Stimulated activated CD8-positive, alpha-beta memory T cell treated with anti-CD3 and anti-CD28 coated beads, Interleukin-4, amount 100 ng/mL, for 1 hour (primary cell): ENCODE measurements around the gene PLEKHJ1.

Experiments used
- DNase-seq, 2 donors: peaks; one replicate each; pipeline ENCODE4 v3.0.0-alpha.2; 2020; ENCODE audit warnings: low read depth in 2 of 2, low spot score in 1 of 2

Gene PLEKHJ1

DNA sequence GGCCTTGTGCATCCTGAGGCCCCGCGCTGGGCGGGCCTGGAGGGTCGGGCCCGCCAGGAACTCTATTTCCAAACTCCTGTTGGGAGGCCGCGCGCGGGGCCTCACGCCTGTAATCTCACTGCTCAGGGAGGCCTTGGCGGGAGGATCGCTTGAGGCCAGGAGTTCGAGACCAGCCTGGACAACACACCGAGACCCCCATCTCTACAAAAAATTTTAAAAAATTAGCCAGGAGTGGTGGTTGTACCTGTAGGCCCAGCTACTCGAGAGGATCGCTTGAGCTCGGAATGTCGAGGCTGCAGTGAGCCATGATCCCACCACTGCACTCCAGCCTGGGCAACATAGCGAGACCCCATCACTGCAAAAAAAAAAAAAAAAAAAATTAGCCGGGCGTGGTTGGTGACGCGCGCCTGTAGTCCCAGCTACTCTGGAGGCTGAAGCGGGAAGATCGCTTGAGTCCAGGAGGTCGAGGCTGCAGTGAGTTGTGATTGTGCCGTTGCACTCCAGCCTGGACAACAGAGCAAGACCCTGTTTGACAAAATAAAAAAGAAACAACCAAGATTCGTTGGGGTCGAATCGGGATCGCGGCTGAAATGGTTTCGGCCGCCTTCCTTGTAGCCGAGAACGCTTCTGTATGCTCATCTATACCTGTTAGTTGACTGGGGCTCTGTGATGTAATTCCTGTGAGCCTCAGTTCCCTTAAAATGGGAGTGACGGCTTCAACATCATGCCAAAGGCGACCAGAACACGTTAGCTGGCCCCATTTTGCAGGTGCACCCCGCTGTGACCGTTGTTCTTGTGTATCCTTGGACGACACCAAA, 1.1 kb upstream of the PLEKHJ1 start:
- DNase-seq = no peak

GRCh38 chr19:2236064-2236313, 140 bp downstream of the PLEKHJ1 start:
- no peak for DNase-seq

GRCh38 chr19:2235381-2236063, 607 bp downstream of the PLEKHJ1 start:
- no peak for DNase-seq

GRCh38 chr19:2234996-2235380, 1.1 kb downstream of the PLEKHJ1 start:
- DNase-seq = no peak

DNA sequence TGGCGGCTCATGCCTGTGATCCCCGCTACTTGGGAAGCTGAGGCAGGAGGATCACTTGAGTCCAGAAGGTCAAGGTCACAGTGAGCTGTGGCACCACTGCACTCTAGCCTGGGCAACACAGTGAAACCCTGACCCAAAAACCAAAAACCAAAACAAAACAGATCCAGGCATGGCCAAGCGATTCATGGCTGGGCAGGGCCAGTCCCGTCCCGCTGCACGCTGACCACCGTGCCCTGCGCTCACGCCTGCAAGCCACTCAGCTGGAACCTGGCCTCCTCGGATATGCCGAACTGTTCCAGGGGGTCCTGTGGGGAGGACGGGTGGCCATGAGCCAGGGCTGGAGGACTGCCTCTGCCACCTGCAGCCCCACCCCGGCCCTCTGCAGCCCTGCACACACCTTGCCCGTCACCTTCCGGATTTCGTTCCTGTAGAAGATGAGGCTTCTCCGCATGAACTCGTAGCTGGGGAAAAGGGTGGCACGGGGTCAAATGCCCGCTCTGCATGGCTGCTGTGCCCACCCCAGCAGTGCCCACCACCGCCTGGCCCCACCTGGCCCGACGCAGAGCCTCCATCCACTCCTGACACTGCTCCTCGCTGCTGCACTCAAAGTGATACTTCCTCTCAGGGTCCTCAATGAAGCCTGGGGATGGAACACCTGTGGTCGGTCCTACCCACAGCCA, 2.4 kb downstream of the PLEKHJ1 start:
- no peak for DNase-seq

DNA sequence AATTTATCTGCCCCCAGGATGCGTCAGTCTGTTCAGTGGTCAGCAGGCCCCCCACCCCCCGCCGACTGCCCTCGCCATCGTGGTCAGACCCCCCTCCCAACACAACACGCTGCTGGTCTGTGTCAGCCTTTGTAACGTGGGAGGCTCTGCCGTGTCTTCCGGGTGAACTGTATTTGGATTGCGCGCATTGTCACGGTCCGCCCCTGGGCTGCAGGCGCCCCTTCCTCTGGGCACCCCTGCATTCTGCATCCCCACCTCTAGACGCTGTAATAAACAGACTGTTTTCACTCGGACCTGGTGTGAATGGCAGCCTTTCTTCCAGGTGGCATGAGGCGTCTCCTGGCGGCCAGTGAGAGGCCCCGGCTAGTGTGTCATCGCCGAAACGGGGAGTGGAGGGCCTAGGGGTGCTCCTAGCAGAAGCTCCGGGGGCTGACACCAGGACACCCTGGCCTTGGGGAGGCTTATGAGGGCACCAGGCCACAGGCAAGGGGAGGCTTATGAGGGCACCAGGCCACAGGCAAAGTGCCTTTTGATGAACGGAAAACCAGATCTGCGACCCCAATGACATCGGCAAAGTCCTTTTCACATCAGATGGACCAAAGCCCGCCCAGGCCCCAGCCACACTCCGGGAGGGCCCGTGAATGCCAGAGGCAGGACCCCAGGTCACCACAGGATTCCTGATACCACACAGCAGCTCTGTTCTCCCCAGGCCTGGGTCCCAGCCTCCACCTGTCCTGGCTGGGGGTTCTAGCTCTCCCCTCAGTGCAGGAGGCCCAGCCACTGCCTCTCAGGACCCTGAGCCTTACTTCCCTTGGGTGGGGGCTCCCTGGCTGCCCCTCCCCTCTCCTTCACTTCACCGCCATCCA, 3.6 kb downstream of the PLEKHJ1 start:
- no peak for DNase-seq

DNA sequence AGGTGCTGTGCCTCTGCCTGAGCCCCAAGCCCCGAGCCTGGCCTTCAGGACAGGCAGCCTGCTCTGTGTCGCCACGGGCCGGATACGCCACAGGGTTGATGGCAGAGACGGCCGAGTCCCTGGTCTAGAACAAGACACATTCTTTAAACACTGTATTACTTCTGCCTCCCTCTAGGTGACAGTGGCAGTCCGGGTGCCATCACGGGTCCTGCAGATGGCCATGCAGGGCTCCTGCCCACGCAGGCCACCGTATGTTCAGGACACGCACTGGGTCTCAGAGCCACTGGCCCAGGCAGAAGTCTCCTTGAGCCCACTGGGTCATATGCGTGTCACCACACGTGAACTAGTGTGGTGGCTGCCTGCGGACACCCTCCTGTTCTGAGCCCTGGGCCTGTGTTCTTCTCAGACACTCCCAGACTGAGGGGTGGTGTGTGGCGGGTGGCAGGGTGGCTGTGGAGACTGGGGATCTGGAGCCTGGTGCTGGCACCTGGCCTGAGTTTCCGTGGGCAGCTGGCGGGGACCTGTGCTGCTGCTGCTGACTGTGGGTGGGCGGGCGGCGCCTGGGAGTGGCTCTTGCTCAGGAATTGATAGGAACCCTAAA, 4.4 kb downstream of the PLEKHJ1 start:
- no peak for DNase-seq

GRCh38 chr19:2230807-2231533, 5.2 kb downstream of the PLEKHJ1 start:
- DNase-seq = no peak

- DNase-seq = no peak
Measured at GRCh38 chr19:2230033-2230531, 6.0 kb downstream of the PLEKHJ1 start.

DNA sequence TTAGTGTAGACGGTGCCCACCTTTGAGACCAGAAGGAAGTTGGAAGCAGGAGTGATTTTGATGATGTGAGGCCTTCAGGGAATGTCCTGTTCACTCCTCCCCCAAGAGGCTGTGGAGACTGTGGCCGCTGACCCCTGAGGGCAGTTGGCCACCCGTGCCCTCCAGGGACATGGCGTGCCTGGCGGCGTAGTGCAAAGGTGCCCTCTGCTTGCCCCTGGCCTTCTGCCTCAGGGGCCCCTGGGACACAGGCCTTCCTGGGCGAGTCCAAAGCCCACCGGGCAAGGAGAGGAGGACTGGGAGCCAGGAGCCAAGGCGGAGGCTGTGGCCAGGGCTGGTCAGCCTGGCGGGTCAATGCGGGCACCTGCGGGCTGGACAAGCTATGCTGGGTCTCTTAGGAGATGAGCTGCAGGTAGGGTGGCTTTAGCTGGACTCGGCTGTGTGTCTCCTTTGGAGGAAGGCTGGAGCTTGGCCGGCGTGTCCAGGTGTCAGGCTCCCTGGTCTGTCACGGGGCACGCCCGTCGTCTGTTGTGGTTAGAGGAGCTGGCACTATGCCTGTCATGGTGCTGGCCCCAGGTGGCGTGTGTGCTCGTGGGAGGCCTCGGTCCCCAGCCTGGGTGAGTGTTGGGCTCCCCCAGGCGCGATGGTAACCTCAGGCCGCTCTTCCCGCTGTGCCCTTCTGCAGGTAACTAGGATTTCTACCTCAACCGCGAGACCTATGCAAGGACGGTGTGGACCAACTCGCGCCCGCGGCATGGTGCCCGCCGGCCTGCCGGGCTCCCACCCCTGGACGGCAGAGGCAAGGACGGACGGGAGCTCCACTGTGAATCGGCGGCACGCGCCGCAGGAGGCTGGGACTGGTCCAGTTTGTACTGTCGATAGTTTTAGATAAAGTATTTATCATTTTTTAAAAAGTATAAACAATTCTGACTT, 6.8 kb downstream of the PLEKHJ1 start:
- no peak for DNase-seq

GRCh38 chr19:2228157-2229030, 7.7 kb downstream of the PLEKHJ1 start:
- no peak for DNase-seq

DNA sequence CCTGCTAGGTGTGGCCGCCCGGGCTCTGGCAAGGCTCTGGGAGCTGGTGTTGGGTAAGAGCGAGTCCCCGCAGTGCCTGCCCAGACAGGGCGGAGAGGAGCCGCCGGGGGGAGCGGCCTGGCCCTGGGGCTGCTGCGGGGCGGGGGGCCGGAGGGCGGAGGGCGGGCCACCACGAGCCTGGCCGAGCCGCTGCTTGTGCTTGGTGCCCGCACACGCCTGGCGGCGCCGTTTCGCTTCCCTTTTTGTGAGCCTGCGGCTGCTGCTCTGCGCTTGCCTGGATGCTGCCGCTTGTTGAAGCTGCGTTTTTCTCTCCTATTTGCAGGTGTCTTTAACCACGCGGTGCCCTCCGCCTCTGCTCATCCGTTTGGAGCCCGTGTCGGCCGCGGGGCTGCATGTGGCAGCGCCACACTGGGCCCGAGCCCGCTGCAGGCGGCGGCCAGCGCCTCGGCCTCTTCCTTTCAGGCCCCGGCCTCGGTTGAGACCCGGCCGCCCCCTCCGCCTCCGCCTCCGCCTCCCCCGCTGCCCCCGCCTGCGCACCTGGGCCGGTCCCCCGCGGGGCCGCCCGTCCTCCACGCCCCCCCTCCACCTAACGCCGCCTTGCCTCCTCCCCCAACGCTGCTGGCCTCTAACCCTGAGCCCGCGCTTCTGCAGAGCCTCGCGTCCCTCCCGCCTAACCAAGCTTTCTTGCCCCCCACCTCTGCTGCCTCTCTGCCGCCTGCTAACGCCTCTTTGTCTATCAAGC, 8.5 kb downstream of the PLEKHJ1 start:
- DNase-seq = no peak

DNA sequence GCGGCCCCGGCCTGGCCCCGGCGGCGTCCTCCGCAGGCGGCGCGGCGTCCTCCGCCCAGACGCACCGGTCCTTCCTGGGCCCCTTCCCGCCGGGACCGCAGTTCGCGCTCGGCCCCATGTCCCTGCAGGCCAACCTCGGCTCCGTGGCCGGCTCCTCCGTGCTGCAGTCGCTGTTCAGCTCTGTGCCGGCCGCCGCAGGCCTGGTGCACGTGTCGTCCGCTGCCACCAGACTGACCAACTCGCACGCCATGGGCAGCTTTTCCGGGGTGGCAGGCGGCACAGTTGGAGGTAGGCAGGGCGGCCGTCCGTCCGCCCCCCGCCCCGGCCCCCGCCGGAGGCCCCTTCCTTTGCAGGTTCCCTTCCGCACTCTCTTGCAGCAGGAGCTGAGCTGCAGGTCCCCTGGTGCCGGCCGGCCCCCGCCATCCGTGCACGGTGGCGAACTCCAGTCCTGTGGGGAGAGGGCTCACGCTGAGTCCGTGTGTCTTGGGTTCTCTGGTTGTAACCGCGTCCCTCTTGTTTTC, 9.2 kb downstream of the PLEKHJ1 start:
- DNase-seq = no peak

GRCh38 chr19:2226051-2226839, 9.9 kb downstream of the PLEKHJ1 start:
- DNase-seq = no peak

DNA sequence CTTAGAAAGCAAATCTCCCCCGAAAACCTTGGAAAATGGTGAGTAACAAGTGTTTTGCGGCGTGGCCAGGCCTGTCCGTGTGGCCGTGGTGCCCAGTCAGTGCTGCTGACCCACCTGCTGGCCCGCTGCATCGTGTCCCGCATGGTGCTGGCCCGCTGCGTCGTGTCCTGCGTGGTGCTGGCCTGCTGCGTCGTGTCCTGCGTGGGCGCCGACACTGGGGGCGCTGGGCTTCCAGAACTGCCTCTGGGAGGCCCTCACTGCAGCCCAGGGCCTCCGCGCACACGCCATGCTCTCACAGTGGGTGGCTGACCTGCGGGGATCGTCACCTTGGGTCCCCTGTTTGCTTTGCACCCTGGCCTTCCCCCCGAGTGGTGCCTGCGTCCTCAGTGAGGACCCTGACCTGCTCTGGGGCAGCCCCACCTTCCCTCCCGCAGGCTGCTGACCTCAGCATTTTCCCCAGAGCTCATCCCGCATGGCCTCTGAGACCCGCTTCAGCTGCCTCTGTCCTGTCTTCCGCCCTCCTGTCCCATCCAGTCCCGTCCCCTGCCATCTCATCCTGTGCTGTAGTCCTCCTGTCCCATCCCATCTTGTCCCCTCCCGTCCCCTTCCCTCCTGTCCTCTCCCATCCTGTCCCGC, 10.6 kb downstream of the PLEKHJ1 start:
- no peak for DNase-seq

- no peak for DNase-seq
Measured at GRCh38 chr19:2224754-2225349, 11.3 kb downstream of the PLEKHJ1 start.
